Central memory CD4-positive, alpha-beta T cell (primary cell): ENCODE results near the gene GPX2.
"Not testable (repeated sequence)": the region's sequence is repeated elsewhere in the genome, so short reads cannot be mapped to it uniquely, and the experiment has no call there.

Experiments
- DNase-seq: peaks from one replicate; pipeline ENCODE4 v3.0.0; 2022

Gene GPX2

DNA sequence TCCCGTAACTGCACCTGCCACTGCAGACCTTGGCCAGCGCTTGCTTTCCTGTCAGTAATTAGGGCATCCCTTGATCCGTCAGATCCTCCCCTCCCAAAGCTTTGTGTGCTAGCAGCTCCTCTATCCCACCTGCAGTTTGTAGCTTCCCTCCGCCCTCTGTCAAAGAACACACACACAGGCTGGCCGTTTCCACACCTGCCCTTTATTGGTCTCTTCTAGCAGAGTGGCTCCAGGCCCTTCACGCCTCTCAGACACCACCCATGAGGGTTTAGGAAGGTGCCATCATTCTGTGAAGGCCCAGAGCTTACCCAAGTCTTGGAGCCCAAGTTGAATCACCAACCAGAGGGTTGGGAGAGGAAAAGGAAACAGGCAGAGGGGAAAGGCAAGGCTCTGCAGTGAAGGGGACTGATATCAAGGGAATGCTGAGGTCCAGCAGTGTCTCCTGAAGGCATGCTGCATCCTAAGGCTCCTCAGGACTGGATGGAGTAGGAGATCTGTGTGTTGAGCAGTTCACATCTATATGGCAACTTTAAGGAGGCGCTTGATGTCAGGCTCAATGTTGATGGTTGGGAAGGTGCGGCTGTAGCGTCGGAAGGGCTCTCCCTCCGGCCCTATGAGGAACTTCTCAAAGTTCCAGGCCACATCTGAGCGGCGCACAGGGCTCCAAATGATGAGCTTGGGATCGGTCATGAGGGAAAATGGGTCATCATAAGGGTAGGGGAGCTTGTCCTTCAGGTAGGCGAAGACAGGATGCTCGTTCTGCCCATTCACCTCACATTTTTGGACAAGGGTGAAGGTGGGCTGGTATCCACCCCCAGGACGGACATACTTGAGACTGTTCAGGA is 3.4 kb downstream of the GPX2 start:
- DNase-seq: no peak

DNA sequence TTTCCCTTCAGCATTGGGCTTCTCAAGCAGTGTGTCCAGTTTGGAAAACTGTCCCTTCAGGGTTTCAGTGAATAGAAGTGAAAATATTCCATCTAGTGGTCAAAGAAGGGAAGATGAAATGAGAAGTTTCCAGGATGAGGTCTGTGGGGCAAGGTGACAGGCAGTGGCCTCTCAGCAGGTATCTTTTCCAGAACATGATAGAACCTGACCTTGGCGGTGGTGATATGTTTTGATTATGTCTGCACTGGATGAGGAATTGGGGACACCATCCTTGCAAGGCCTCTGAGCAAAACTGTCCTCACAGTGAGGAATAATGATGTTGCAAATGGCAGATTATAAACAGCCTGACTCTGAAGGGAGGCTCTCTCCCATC is 4.7 kb downstream of the GPX2 start:
- DNase-seq: no peak

DNA sequence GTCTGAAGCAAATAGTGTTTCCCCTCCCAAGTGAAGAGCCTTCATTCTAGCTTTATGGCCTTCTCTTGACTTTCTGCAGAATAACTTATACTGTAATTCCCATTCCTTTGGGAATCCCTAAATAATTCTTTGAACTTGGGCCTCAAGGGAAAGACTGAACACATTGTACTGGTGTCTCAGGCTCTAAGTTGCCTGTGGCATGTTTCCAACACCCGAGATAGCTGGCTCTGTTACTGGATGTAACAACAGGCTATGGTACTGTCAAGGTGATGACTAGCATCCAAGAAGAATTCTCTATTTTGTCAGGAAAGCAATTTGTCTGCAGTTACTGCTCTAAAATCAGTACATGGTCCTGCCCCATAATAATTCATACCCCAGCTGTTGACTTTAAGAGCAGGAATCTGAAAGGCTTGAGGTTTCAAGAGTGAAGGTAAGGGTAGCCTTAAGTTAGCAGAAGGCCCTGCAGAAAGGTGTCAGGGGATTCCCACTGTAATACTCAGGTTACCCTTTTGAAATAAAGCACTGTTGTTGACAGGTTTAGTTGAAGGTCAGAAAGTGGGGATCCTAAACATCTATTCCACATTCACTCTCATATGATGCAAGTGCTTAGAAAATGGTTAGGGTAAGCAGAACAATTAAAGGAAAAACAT is 5.2 kb downstream of the GPX2 start:
- DNase-seq: no peak

DNA sequence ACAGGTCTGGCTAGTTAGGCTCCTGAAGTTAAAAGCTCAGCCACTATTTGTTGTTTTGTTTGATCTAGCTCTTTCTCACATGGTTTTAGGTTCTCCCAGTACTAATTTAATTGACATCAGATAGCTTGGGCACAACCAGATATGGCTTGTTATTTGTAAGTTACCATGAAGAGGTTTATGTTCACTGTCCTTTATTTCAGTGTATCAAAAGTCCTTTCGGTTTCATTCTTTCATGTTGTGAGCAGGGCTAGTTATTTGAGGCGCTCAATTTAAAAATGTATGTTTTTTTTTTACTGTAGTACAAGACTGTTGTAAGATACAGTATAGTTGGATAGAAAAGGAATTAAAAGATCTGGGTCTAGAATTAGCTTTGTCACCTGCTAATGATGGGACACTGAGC is 7.0 kb downstream of the GPX2 start:
- no peak for DNase-seq

DNA sequence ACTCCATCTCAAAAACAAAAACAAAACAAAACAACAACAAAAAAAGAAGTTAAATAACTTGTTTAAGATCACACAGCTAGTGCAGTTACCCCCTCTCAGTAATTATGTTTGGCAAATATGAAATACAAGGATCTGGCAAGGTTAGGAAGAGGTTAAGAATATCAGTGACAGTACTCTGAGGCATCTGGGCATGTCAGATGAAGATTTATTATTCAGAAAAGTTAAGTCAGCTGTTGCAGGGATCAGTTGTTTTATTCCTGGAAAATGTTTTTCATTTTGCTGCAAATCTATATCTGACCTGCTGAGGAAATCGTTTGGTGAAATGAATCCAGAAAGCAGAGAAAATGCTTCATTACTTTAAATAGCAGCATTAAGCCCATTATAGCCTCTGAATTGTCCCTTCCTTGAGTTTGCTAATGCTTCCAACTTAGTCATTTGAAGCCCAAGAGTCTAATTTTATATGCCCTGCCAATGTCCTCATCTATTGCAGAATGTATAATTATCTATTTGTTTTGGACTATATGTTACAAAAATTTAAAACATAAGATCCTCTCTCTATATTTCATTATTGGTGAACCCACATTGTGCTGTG is 8.1 kb downstream of the GPX2 start:
- DNase-seq: no peak

DNA sequence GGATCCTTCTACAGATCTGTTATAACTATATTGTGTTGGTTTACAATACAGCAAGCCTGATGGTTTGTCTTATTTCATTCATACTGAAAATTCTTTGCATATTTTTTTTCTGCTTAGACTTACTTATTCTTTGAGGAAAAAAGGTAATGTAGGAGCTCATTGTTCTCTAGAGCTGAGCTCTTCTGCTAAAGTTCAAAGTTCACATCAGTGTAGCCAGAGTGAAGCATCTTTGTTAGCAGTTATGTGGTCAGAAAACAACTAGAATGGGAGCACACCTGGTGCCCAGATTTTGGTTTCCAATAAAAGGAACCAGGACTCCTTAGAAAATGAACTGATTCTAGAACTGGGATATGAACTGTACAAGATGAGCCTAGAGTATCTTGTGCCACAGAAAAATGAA is 10.3 kb downstream of the GPX2 start:
- no peak for DNase-seq

DNA sequence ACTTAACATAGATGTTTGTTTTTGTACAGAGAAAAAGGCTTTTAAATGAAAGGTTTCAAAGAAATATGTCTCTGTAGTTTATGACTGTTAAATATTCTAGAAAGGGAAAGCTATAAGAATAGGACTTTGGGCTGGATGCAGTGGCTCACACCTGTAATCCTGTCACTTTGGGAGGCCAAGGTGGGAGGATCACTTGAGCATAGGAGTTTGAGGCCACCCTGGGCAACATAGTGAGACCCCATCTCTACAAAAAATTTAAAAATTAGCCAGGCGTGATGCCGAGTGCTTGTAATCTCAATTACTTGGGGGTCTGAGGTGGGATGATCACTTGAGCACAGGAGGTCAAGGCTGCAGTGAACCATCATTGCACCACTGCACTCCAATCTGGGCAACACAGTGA is 11.4 kb downstream of the GPX2 start:
- no peak for DNase-seq

DNA sequence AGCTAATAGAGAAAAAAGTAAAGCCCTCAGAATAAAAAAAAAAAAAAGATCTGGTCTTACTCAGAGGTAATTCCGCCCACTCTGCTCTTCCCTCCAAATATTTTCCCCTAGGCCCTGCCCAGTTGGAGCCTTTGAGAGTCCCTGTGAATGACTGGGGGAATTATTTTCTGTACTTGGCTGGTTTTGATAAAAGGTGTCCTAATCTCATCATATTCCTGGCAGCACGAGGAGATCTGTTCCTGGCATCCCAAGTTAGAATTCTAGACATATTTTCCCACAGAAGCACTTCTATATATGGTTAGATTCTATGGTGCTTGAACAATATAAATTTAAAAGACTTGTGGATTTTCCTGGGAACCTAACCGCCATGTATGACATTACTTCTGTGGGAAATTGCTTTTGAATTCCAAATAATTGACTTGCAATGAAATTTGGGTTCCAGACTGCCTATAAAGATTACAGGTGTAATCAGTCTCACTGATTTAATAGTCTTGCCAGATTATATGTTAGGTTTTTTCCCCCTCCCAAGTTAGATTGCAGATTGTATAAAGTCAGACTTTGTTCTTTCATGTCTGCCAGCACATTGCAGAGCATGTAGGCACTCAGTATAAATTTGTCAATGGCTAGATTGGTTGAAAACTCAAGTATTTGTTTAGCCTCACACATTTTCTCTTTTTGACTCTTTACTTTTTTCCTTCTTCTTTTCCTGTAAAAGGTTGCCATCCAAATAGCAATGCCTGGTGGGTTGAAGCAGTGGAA is 12.3 kb downstream of the GPX2 start:
- DNase-seq: no peak

DNA sequence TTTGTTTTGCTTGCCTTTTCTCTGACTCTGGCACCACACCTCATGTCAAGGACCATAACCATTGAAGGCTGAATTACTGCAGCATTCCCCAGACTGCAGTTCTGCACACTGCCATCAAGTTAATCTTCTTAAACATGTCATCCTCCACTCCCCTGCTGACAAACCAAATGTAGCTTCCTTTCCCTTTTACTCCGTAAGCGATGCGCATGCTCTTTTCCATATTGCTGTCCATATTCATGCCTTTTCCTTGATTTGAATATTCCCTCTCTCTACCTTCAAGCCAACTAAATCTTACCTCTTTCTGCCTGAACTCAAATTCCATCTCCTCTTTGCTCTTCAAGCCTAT is 13.6 kb downstream of the GPX2 start:
- no peak for DNase-seq

DNA sequence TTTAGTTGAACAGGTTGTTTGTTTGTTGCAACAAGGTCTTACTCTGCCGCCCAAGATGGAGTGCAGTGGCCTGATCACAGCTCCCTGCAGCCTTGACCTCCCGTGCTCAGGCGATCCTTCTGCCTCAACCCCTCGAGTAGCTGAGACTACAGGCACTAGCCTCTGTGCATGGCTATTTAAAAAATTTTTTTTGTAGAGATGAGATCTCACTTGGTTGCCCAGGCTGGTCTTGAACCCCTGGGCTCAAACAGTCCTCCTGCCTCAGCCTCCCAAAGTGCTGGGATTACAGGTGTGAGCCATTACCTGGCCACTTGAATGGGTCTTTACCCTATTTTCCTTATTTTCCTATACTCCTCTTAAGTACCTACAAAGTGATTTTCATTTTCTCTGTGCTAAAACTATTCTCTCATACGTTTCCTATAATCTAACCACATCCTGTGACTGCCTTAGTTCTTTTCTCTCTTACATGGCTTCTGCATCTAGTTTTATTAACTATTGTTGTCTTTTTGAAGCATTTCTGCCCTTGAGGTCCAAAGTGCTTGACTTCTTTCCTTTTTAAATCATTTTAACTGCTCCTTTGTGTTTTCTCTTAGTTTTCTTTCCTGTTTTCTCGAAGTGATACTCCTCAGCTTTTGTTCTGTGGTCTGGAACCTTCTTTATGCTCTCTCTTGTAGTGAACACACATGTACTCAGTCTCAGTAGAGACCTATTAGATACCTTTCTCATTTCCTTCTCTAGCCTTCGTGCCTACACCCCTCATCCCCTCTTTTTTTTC is 14.1 kb downstream of the GPX2 start:
- DNase-seq: peak; percentile 56

DNA sequence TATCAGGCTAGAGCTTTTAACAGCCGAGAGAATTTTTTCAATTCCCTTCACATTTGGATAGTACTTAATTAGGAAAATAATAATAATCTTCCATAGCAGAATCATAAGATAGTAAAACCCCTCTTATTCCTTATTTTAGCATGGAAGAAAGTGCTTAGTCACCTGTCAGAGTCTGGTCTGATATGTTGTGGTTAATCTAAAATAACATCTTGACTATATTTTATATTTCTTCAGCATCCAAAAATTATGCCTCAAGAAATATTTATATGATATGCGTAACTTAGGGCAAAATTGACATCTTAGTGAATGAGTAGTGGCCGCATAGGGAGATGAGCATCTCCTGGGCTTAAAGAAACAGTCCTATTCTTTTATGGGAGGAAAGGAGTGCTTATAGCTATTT is 15.5 kb downstream of the GPX2 start:
- no peak for DNase-seq

DNA sequence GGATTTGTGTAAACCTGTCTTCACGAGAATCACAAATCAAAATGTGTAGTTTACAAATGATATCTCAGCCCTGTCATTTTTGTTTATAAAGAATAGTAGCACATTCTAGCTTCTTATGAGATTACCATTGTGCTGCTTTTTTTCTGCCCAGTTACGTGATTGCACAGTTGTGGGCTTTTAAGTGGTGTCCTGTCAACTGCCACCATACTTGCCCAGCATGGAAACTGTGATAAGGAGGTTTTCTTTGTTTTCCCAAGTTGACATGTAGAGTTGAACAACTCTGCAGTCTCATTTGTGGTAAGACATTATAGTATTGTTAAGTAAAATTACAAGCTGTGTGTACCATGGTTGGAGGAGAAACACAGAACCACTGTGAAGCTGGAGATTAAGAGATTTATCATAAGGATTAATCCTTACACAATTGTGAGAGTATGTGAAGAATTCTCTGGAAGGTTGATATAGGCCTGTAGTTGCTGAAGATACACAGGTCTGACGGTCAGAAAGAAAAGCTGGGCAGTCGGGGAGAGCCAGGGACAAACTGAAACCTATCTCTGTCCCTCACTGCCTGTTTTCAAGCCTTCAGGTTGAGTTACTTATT is 16.0 kb downstream of the GPX2 start:
- no peak for DNase-seq

DNA sequence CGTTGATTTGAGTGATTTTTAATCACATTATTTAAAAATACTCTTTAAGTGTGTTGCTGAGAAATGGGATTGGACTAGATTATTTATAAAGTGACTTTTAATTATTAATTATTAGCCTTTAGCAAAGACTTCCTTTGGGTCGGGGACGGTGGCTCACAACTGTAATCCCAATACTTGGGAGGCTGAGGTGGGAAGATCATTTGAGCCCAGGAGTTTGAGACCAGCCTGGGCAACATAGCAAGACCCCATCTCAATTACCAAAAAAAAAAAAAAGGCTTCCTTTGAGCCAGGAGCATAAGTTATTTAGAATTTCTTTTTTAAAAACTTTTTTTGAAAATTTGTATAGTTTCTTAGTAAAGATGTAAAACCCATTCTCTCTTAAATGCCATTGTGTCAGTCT is 19.5 kb downstream of the GPX2 start:
- no peak for DNase-seq

DNA sequence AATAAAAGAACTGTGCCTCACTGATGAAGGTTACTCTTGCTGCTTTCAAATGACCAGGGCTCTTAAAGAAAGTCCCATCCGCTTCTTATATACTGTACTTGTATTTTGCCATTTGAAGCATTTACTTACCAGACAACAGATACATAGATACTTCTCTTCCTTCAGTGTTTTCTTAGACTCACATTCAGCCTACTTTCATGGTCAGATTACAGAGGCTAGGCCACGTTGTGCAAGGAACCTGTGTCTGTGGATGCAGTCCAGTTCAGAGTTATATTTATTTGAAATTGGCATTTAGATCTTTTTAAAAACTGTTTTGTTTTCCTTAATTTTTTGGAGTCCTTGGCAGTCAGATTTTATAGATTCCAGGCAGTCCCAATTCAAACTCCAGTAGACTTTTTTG is 22.1 kb downstream of the GPX2 start:
- DNase-seq: no peak

DNA sequence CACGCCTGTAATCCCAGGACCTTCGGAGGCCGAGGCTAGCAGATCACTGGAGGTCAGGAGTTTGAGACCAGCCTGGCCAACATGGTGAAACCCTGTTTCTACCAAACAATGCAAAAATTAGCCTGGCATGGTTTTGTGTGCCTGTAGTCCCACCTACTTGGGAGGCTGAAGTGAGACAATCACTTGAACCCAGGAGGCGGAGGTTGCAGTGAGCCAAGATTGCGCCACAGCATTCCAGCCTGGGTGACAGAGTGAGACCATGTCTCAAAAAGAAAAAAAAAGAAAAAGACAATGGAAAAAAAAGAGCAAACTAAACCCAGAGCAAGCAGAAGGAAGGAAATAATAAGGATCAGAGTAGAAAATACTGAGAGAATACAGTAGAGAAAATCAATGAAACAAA is 22.9 kb downstream of the GPX2 start:
- DNase-seq: no peak

DNA sequence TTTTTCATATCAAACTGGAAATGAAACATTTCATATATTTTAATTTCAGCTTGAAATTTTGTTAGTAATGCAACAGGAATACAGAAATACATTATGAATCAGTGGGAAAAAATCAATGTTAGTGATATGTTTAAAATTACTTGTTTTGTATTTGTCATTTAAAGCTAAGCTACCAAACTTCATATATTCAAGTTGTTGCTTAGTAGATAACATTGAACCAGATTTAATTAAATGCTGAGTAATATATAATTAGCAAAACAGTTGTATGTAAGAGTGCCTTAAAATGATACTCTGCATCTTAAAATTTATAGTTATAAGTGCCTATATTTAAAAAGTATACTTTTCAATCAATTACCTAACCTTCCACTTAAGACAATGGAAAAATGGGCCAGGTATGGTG is 23.3 kb downstream of the GPX2 start:
- no peak for DNase-seq

DNA sequence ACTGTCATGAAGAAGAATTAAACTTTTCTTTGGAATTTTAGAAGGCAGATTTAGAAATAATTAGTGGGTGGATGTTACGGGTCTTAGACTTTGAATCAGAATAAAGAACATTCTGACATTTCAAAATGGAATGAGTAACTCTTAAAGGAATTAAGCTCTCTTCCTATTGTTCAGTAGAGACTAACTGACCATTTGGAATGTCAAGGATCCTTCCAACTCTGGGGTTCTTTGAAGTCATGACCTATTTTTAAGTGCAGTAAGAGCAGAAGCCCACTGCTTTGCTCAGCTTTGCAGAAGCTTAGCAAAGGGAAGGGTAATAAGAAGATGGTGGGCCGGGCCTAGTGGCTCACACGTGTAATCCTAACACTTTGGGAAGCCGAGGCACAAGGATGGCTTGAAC is 24.3 kb downstream of the GPX2 start:
- no peak for DNase-seq

DNA sequence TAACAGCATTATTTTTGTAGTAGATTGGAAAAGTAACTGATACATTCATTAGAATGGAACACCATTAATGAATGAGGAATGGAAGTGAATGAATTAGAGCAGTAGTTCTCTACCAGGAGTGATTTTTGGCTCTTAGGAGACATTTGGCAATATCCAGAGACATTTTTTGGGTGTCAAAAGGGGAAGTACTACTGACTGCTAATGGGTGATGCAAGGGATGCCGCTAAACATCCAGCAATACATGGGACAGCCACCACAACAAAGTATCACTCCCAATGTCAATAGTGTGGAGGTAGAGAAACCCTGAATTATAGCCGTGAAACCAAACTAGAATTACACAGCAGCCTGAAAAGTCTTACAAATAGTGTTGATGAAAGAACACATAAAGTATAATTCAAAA is 26.7 kb downstream of the GPX2 start:
- no peak for DNase-seq

DNA sequence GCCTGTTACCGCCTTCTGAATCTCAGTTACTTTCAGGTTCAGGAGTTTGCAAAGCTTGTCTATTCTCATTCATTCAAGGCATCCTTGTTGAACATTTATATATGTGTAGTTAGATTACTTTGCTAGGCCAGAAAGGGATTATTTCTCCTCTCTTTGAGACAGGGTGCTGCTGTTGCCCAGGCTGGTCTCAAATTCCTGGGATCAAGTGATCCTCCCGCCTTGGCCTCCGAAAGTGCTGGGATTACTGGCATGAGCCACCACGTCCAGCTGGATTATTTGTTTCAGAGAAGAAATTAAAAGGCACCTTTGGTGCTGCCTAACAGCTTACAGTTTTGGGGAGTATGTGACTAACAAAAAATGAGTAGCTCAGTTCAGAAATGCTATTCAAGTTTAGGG is 27.5 kb downstream of the GPX2 start:
- no peak for DNase-seq

DNA sequence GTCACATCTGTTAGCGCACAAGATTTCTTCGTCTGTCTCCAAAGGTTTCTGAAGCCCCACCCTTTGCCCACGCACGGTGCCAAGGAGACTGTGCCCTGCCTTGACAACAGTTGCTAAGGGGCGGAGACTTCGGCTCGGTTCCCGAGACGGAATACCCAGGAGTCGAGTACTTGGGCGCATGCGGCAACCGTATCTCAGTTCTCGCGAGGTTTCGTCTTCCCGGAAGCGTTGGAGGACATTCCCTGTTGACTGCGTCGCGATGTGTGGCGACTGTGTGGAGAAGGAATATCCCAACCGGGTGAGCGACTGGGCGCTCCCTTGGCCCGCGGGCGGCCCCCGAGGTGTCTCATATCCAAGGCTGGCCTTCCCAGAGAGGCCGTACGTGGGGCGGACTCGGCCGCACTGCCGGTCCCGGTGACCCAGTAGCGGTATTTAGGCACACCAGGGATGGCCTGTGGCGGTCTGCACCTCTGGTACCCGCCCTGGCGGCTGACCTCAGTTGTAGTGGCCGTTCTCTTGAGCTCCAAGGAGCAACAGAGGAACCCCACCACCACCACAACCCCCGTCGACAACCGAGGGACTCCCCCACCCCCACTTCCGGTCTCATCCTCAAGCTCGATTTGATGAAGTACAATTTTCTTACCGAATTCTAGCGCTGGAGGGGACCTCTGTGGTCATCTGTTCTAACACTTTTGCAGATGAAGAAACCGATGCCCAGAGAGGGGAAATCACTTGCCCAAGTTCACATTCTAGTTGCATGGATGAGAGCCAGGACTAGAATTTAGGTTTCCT is 28.1 kb downstream of the GPX2 start, which contains the start of gene CHURC1:
TSS of gene CHURC1 (plus strand) at position 219 of the 792 bp plus-strand sequence. CDS start at position 260, 41 bp downstream.
- DNase-seq: peak; percentile 98

DNA sequence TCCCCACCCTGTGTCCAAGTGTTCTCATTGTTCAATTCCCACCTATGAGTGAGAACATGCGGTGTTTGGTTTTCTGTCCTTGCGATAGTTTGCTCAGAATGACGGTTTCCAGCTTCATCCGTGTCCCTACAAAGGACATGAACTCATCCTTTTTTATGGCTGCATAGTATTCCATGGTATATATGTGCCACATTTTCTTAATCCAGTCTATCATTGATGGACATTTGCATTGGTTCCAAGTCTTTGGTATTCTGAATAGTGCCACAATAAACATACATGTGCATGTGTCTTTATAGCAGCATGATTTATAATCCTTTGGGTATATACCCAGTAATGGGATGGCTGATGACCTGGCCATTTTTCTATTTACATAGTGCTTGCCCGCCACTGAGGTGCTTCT is 29.1 kb downstream of the GPX2 start:
- not testable (repeated sequence) for DNase-seq
